KMS-11 (cell line): ENCODE measurements around the gene CRTAC1.

ENCODE experiments used
- H2AFZ ChIP-seq: fragments of 200-600 bp; sonication (generic); 2 replicates; pipeline ENCODE4 v1.6.1; 2016; ENCODE audit warnings: antibody characterized with exemption, mixed run types, low read depth
- H3K27ac ChIP-seq: fragments of 200-600 bp; sonication (generic); 2 replicates; pipeline ENCODE4 v1.6.1; 2016; ENCODE audit warnings: mild to moderate bottlenecking, mixed run types
- H3K27me3 ChIP-seq: fragments of 200-600 bp; sonication (generic); 2 replicates; pipeline ENCODE4 v1.6.1; 2017; ENCODE audit warnings: mild to moderate bottlenecking, low read depth, mixed run types, moderate library complexity; ENCODE audit not compliant: insufficient read depth
- H3K36me3 ChIP-seq: fragments of 200-600 bp; sonication (generic); 2 replicates; pipeline ENCODE4 v1.6.1; 2017; ENCODE audit warnings: mild to moderate bottlenecking, mixed run types; ENCODE audit not compliant: insufficient read depth
- H3K4me1 ChIP-seq: fragments of 200-600 bp; sonication (generic); 2 replicates; pipeline ENCODE4 v1.6.1; 2016; ENCODE audit warnings: mild to moderate bottlenecking, low read depth, mixed run types; ENCODE audit not compliant: poor library complexity, severe bottlenecking
- H3K4me2 ChIP-seq: fragments of 200-600 bp; sonication (generic); 2 replicates; pipeline ENCODE4 v1.7.0; 2016; ENCODE audit warnings: mild to moderate bottlenecking, mixed run types
- H3K4me3 ChIP-seq: fragments of 200-600 bp; sonication (generic); IDR thresholded peaks from 2 replicates; pipeline ENCODE4 v1.6.1; 2017; ENCODE audit warnings: low read depth, low read length, mixed read lengths; ENCODE audit not compliant: insufficient read depth
- H3K79me2 ChIP-seq: fragments of 200-600 bp; sonication (generic); 2 replicates; pipeline ENCODE4 v1.6.1; 2016; ENCODE audit warnings: low read depth, mixed run types; ENCODE audit not compliant: insufficient read depth
- H3K9ac ChIP-seq: fragments of 200-600 bp; sonication (generic); 2 replicates; pipeline ENCODE4 v1.6.1; 2016; ENCODE audit warnings: mild to moderate bottlenecking, mixed run types
- H4K20me1 ChIP-seq: fragments of 200-600 bp; sonication (generic); 2 replicates; pipeline ENCODE4 v1.6.1; 2016; ENCODE audit warnings: mild to moderate bottlenecking, mixed run types; ENCODE audit not compliant: insufficient read depth
- CTCF ChIP-seq: fragments of 200-600 bp; sonication (generic); conservative IDR thresholded peaks from 2 replicates; pipeline ENCODE4 v1.6.1; 2017; ENCODE audit warnings: low read depth, mild to moderate bottlenecking, antibody characterized with exemption, low read length, moderate library complexity, mixed read lengths

Gene CRTAC1

GRCh38 chr10:98029149-98030092 lies 1.0 kb downstream of the CRTAC1 start:
- Histone ChIP-seq H3K4me1 (no peaks in the 10 kb centered on the region), H3K9ac (no peak overlapping the region), H3K36me3 (no peaks in the 10 kb centered on the region), H3K4me3 (no peak overlapping the region), H3K4me2 (no peak overlapping the region), H4K20me1 (no peaks in the 10 kb centered on the region), H3K27ac (no peak overlapping the region), H2AFZ (no peak overlapping the region), H3K79me2 (no peaks in the 10 kb centered on the region), H3K27me3 (no peaks in the 10 kb centered on the region; the same call in 1 of the 2 replicates)
- TF ChIP-seq CTCF = no peak

- H4K20me1 ChIP-seq = no peaks in the 10 kb centered on the region
- no peaks in the 10 kb centered on the region for H3K4me1 ChIP-seq
- H3K79me2 ChIP-seq = no peaks in the 10 kb centered on the region
- TF ChIP-seq CTCF = peak; percentile 72
- H3K4me2 ChIP-seq = no peak overlapping the region
- H2AFZ ChIP-seq = no peak overlapping the region
- H3K4me3 ChIP-seq = no peak overlapping the region
- H3K36me3 ChIP-seq = no peaks in the 10 kb centered on the region
- H3K27me3 ChIP-seq = no peaks in the 10 kb centered on the region; the same call in 1 of the 2 replicates
- no peak overlapping the region for H3K27ac ChIP-seq
- H3K9ac ChIP-seq = no peak overlapping the region
These were observed 2.2 kb downstream of the CRTAC1 start for GRCh38 chr10:98028168-98028770.

- TF ChIP-seq CTCF = no peak
- Histone ChIP-seq H3K79me2 (no peaks in the 10 kb centered on the region), H3K36me3 (no peaks in the 10 kb centered on the region), H3K27me3 (no peaks in the 10 kb centered on the region), H4K20me1 (no peaks in the 10 kb centered on the region), H2AFZ (no peak overlapping the region), H3K27ac (no peak overlapping the region), H3K4me2 (no peak overlapping the region), H3K4me1 (no peaks in the 10 kb centered on the region), H3K4me3 (no peak overlapping the region), H3K9ac (no peak overlapping the region)
These were observed 7.4 kb downstream of the CRTAC1 start for GRCh38 chr10:98023024-98023423.

- Histone ChIP-seq H3K27ac (no peak overlapping the region), H3K4me3 (no peak overlapping the region), H3K4me1 (no peaks in the 10 kb centered on the region), H2AFZ (no peak overlapping the region), H3K9ac (no peak overlapping the region), H3K79me2 (no peaks in the 10 kb centered on the region), H4K20me1 (no peaks in the 10 kb centered on the region), H3K27me3 (no peaks in the 10 kb centered on the region), H3K36me3 (no peaks in the 10 kb centered on the region), H3K4me2 (no peak overlapping the region)
- no peak for TF ChIP-seq CTCF
These were observed 9.6 kb downstream of the CRTAC1 start for GRCh38 chr10:98020784-98021183.
